Occipital lobe (tissue), 2 donors: ENCODE measurements around the gene PKIB. TPM values are rescaled to one million over a fixed set of nuclear protein-coding genes. Genes with fewer than 3 reads are reported as not detected.
"Not testable (repeated sequence)": the region's sequence is repeated elsewhere in the genome, so short reads cannot be mapped to it uniquely, and the experiment has no call there.

ENCODE experiments used
- DNase-seq: peaks from one replicate; lab custom pipeline; 2025; lab: John Stamatoyannopoulos, UW
- total RNA-seq: library from RNA; depleted of rRNA; stranded (reverse); fragments of >200 nt; gene quantifications from one replicate; pipeline ENCODE4 v1.2.3, GENCODE V29; 2014

Gene PKIB
- total RNA-seq, 1 donor from 2014 or later: 1.7 TPM

GRCh38 chr6:122740936-122741335 lies 130.7 kb downstream of the PKIB start:
- DNase-seq: no peak

- DNase-seq: not testable (repeated sequence)
Observed at GRCh38 chr6:122744247-122744646, 134.0 kb downstream of the PKIB start.

- DNase-seq: not testable (repeated sequence)
Observed at GRCh38 chr6:122744856-122745255, 134.7 kb downstream of the PKIB start.

- DNase-seq: no peak
Observed at GRCh38 chr6:122746688-122747087, 136.5 kb downstream of the PKIB start.

GRCh38 chr6:122747573-122747972 lies 137.4 kb downstream of the PKIB start:
- DNase-seq: no peak

- not testable (repeated sequence) for DNase-seq
Observed at GRCh38 chr6:122748945-122749344, 138.7 kb downstream of the PKIB start.

GRCh38 chr6:122749451-122750050 lies 139.3 kb downstream of the PKIB start:
- no peak for DNase-seq

GRCh38 chr6:122751326-122751725 lies 141.1 kb downstream of the PKIB start:
- DNase-seq: no peak

- no peak for DNase-seq
Observed at GRCh38 chr6:122752459-122752858, 142.3 kb downstream of the PKIB start.

- DNase-seq: no peak
Observed at GRCh38 chr6:122753000-122753687, 142.9 kb downstream of the PKIB start.

GRCh38 chr6:122753688-122754056 lies 143.5 kb downstream of the PKIB start:
- DNase-seq: no peak

GRCh38 chr6:122754191-122754731 lies 144.1 kb downstream of the PKIB start:
- no peak for DNase-seq

- DNase-seq: no peak
Observed at GRCh38 chr6:122755901-122756300, 145.7 kb downstream of the PKIB start.

GRCh38 chr6:122758927-122759334 lies 148.7 kb downstream of the PKIB start:
- DNase-seq: no peak

GRCh38 chr6:122760330-122760729 lies 150.1 kb downstream of the PKIB start:
- DNase-seq: no peak

- DNase-seq: no peak
Observed at GRCh38 chr6:122766256-122766655, 156.1 kb downstream of the PKIB start.

GRCh38 chr6:122770835-122771601 lies 160.8 kb downstream of the PKIB start:
- no peak for DNase-seq

GRCh38 chr6:122772724-122773415 lies 162.7 kb downstream of the PKIB start:
- DNase-seq: no peak
